HG03571 (cell line): ENCODE measurements around the gene ME2.
"Not testable (repeated sequence)": the region's sequence is repeated elsewhere in the genome, so short reads cannot be mapped to it uniquely, and the experiment has no call there.

Source experiments
- ATAC-seq: cut with Tn5 transposase; IDR thresholded peaks from one replicate; pipeline ENCODE4 v1.9.1; 2021; ENCODE audit not compliant: unreplicated experiment

The ME2 gene

DNA sequence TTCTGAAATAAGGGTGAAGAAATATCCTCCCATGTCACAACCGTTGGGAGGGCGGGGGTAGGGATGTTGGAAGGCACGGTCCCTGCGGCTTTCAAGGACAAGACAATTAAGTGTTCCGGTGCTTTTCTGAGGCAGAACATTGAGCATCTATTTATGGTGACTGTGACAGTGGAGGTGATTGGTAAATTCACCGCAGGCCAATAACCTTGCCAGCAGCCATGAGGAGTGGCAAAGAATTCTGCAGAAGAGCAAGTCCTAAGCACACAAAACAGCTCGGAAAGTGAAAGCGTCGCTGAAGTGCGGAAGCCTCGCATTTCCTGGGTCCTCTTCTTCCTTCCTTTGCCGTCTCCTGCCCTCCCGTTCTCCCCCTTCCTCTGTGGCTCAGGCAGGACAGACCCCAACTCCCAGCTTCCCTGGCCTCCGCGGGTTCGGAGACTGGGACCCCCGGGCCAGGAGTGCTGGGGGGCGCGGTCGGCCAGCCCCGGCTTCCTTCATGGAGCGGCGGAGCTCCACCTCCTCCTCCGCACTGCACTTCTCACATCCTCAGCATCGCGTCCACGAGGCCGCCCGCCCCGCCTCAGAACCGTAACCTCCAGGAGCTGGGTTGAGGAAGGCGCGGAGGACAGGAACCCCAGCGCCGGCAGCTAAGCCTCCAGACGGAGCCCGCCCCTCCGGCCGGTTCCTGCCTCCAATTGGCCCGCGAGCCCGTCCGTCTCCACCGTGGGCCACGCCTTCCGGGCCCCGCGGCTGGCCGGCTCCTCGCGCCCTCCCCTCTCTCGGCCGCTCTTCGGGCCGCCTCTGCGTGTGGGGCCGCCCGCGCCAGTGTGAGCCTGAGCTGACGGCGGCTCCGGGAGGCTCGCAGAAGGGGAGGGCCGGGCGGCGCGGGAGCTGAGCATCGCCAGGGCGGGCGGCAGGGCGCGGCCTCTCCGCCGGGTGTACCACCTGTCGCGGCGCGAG, at the start of gene ME2:
Gene ME2 (plus strand): TSS at position 774 of the 957 bp plus-strand sequence. CDS start 16,703 bp downstream, outside the sequence.
- peak; percentile 95 for ATAC-seq

DNA sequence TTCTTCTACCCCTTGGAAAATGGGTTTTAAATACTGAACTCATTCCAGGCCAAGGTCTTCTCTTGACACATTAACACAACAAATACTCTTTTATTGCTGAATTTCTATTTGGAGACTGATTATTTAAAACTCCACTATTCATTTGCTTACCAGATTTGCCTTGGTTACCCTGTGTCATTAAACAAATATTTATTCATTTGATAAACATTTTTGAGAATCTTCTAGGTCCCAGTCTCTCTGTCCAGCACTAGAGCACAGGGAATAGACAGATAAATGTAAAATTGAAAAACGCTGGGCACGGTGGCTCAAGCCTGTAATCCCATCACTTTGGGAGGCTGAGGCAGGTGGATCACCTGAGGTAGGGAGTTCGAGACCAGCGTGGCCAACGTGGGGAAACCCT, 49.3 kb upstream of the ME2 start:
- ATAC-seq, result no peak

DNA sequence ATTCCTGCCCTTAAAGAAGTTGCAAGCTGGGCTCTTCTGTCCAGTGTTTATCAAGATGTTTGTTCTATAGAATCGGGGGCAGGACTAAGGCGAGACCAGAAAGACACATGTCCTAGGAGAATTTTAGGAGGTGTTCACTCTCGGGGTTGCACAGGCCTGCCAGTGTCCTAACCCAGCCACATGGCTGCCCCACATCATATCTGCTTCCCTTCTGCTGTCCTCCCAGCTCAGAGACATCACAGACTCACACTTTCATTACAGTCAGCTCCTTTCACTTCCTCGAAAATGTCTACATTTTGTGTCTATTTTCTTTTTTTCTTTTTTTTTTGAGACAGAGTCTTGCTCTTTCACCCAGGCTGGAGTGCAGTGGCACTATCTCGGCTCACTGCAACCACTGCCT, 48.4 kb upstream of the ME2 start:
- ATAC-seq, result no peak

DNA sequence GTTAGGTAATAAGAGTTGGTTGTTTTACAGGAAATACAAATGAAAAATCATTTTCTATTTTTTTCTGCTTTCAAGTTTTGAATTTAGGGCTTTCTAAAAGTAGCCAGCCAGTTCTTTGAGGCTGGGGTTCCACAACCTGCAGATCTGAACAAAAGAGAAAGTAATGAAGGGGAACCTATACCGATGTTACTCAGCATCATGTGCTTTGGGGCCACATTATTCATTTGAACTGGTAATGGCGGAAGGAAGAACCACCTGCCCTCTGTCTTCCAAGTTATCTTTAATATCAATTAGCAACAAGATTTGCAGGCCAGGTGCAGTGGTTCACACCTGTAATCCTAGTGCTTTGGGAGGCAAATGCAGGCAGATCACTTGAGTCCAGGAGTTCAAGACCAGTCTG, 46.2 kb upstream of the ME2 start:
- peak; percentile 62 for ATAC-seq

DNA sequence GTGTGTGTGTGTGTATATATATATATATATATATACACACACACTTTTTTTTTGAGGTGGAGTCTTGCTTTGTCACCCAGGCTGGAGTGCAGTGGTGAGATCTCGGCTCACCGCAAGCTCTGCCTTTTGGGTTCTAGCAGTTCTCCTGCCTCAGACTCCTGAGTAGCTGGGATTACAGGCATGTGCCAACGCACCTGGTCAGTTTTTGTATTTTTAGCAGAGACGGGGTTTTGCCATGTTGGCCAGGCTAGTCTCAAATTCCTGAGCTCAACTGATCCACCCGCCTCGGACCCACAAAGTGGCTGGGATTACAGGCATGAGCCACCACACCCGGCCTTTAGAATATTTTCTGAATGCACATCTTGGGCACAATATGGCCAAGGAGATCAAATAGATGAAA, 45.4 kb upstream of the ME2 start:
- not testable (repeated sequence) for ATAC-seq

DNA sequence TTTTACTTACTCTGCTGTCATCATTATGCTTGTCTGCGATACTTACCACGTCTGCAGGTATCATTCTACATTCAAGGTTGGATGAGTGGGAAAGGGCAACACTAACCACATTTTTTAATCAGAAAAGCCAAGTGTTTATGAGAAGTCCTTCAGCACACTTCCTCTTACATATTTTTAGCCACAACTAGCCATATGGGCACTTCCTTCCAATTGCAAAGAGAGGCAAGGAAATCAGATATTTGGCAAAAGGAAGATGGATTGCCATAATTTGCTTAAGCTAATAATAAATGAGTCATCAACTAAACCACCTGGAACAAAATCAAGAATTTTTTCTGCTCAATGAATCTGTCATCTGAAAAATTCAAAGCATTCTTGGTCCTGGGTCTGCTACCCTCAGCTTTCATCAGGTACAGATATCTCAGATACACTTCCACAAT, 42.4 kb upstream of the ME2 start:
- no peak for ATAC-seq

DNA sequence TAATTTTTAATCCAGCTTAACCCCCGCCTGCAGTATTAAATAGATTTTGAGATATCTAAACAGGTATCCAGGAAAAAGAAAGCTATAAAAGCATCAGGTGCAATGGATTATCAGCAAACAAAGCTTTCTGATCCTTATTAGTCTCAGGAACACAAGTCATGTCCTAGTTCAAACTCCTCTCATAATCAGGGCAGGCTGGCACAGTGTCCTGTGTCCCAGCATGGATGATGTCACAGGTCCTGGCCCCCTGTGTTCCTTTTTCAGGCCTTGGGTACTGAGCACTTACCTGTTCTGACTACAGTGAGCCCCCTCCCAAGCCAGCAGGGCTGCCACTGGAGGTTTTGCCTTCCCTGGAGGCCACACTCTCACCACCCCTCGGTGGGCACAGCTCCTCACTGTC, 39.6 kb upstream of the ME2 start:
- no peak for ATAC-seq

DNA sequence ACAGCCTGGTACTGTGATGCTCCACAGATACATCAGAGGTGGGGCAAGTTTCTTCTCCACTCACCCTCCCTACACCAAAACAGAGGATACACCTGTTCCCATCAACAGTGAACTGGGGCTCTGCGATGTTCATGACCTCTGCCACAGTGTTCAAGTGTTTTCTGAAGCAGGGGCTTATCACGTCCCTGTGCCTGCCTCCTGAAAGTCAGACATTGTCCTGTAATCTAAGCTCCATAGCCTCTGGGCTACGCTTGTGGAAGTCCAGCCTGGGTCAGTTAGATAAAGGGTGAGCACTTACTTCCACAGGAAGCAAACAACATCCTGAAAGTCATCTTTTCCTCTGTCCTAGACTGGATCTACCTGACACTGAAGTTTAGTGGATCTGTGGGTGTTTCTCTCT, 38.9 kb upstream of the ME2 start:
- no peak for ATAC-seq

DNA sequence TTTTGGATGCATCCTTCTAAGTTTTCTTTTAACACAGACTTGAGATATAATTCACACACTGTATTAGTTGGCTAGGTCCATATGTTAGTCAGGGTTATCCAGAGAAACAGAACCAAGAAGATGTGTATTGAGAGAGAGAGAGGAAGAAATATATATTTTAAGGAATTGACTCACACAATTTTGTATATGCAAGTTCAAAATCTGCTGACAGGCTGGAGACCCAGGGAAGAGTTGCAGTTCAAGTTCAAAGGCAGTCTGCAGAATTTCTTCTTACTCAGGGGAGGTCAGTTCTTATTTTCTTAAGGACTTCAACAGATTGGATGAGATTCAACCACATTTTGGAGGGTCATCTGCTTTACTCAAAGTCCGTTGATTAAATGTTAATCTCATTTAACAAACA, 36.1 kb upstream of the ME2 start:
- ATAC-seq, result no peak

DNA sequence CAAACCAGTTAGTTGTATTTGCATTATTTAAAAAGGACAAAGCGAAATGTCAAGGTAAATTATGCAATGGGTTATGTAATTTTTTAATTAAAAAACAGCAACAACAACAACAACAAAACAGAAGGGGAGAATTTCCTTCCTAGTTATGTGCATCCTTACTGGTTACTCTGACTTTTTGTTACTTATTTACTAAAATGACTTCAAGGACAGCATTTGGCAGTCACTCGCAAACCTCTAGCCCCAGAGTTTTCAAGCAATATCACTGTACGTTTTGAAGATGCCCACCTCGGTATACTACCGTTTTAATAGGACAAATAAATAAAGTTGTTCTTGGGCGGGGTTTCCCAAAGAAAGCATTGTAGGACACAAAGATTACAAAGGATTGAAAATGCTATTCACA, 34.4 kb upstream of the ME2 start:
- no peak for ATAC-seq

DNA sequence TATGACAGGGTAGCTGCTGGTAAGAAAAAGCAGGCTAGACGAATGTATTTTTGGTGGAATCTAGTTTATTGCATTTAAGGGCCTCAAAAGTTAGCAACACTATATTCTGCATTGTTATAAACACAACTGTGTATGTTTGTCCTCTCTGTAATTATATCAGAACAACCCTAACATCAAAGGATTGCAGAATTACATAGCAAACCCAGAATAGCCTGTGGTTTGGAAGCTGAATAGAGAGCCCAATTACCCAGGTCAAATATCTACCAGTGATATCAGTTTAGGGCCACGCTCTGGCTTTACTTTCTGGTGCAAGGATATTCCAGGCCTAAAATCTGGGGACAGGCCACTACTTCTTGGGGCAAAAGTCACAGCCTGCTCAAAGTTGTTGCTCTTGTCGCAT, 34.0 kb upstream of the ME2 start:
- ATAC-seq, result no peak

DNA sequence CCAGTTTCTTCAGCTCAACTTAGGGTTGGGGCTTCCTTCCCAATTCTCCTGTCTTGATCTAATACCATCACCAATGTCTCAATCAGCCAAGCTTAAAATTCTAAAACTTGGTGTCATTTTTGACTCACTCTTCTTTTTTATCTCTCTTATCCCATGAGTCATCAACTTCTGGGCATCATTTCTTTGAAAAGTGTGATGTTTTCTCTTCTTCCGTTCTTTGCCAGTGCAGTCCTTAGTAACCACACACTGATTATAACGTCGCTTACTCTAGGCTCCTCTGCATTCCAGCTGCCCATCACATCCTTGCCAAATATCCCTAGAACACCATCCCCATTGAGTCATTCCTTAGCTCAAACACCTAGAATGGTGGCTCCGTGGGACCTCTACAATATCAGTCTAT, 31.7 kb upstream of the ME2 start:
- ATAC-seq, result no peak

DNA sequence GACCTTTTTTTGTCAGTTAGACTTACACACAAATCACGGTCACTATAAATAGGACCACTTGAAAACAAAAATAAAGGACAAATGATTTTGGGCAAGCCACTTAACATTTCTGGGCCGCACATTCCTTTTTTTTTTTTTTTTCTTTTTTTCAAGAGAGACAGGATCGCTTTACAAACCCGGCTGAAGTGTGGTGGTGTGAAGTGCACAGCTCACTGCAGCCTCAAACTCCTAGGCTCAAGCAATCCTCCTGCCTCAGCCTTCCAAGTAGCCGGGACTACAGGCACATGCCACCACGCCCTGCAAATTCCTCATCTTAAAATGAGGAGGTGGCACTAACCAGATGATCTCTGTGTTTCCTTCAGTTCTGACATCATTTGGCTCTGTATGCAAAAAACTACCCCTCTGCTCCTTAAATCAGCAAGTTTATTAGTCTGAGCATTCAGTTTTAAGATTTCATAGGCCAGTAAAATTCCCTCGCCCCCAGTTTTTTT, 30.8 kb upstream of the ME2 start:
- ATAC-seq, result no peak

DNA sequence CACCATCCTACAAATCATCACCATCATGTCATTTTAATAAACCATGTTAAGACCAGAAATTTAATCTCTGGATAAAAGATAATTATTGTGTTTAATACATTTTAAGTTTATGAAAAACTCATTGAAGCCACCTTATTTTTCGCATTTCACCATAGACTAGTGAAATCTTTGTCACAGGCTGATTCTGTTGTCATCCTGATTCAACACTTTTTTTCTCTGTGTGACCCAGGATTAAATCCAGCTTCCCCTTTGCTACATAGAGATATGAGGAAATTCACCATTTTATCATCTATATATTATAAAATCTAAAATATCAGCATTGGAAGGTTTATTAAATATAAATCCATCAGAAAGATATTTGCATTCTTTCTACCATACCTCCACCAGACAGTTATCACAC, 29.9 kb upstream of the ME2 start:
- no peak for ATAC-seq

DNA sequence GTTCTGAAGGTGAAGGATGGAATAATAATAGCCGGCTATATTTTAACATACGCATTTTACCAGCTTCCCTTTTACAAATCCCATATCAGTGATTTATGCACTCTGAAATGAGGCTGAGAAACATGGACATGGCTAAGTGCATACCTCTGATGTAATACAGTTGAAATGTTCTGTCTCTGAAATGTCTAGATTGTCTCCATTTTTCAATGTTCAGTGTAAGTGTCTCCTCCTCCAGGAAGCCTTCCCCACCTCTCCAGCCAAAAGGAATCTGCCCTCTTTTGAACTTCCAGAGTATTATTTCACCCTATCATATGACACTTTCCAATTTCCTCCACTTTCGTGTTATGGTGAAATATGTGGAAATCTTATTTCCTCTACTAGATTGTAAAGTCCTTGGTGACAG, 29.5 kb upstream of the ME2 start:
- ATAC-seq, result no peak

DNA sequence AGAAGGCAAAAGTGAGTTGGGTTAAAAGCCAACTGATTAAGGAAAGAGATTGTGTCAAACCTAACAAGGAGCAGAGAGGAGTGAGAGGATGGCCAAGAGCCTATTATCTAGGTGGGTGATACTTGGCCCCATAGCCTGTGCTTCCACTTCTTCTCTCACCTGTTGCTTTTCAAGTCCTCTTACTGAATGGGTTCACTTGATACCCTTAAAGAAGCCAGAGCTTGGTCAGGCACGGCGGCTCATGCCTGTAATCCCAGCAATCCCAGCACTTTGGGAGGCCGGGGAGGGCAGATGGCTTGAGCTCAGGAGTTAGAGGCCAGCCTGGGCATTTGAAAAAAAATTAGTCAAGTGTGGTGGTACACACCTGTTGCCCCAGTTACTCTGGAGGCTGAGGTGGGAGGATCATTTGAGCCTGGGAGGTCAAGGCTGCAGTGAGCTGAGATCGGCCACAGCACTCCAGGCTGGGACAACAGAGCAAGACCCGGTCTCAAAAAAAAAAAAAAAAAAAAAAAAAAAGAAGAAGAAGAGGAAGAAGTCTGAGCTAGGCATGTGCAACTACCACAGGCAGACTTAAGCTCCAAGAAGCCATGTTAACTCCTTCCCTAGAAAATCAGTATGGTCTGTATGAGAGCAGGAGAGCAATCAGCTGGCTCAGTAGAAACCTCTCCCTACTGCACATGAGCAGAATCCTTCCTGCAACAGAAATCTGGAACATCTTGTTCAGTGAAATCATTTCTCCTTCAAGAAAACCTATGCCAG, 28.4 kb upstream of the ME2 start:
- ATAC-seq, result no peak

DNA sequence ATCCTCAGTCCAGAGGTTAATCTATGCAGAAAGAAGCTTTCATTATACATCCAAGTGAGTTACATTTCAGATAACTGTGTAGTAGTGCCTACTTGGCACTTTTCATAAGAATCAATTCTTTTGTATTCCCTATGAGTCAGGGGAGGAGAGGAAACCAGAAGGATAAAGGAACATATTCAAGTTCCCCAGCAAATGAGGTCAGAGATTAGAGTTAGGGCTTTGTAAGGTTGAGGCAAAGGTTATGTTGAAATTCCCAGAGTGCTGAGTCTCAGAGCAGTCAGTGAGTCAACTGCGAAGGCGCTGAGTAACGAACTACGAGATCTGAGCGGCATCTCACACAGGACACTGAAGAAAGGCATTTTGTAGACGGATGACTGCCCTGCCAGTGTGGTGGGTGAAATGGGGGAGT, 25.1 kb upstream of the ME2 start:
- no peak for ATAC-seq

DNA sequence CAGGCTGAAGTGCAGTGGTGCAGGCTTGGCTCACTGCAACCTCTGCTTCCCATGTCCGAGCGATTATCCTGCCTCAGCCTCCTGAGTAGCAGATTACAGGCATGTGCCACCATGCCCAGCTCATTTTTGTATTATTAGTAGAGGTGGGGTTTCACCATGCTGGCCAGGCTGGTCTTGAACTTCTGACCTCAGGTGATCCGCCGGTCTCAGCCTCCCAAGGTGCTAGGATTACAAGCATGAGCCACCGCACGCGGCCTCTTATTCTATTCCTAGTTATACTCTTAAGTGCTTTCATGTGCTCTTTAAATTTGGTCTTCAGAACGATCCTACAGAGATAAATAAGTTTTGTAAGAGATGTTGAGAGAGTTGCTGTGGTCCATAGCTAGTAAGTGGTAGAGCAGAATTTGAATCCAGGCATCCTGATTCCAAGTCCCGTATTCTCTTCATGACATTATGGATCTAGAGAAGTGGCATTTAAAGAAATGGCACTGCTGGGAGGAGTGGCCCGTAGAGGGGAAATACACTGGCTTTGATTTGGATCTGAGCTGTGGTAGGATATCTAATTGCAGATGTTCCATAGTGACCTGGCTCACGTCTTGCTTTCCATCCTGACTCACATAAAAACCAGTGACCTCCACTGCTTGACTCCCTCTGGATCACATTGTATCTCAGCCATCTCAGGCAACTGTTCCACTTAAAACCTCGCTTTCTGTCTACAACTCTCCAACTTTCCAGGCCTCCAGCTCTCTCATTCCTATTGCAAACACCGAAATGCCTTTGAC, 22.8 kb upstream of the ME2 start:
- ATAC-seq, result no peak

DNA sequence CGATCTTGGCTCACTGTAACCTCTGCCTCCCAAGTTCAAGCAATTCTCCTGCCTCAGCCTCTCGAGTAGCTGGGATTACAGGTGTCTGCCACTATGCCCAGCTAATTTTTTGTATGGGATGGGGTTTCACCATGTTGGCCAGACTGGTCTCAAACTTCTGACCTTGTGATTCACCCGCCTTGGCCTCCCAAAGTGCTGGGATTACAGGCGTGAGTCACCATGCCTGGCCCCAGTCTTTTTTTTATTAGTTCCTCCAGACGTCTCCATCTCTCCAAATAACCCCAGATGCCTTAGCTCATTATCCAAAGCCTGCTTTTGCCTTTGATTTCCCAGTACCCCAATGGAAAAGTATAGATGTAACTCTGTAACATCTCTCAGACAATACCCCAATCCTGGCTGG, 21.8 kb upstream of the ME2 start:
- ATAC-seq, result not testable (repeated sequence)

DNA sequence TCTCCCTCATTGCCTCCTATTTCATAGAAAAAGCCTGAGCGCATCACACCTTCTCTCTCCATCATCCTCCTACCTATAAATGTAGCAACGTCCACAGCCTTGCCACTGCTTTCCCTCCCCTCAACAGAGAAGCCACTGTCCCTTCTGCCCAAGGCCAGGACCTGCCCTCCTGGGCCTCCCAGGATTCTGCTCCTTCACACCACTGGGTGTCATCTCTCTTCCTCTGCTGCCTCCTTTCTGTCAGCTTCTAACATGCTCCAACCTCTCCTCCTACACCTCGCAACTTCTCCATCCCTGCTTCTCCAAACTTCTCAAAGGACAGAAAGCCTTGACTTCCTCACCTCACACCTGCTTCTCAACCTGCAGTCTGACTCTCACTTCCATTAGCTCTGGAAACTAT, 21.2 kb upstream of the ME2 start:
- no peak for ATAC-seq
